Neural crest cell (in vitro differentiated cells): ENCODE results near the gene SRP14. TPM values are rescaled to one million over a fixed set of nuclear protein-coding genes. Genes with fewer than 3 reads are reported as not detected.

ENCODE experiments used
- DNase-seq: peaks from one replicate; pipeline ENCODE4 v3.0.0; 2021; ENCODE audit warnings: low read depth, mixed read lengths, low spot score
- H3K27ac Mint-ChIP-seq: one replicate; pipeline ENCODE4 v1.8.0; 2021; ENCODE audit warnings: mild to moderate bottlenecking, mixed read lengths; ENCODE audit not compliant: unreplicated experiment
- H3K27me3 Mint-ChIP-seq: 2 replicates; pipeline ENCODE4 v1.8.0; 2021; ENCODE audit warnings: low read depth, mild to moderate bottlenecking, mixed read lengths
- H3K36me3 Mint-ChIP-seq: 2 replicates; pipeline ENCODE4 v1.8.0; 2021; ENCODE audit warnings: low read depth, mild to moderate bottlenecking, mixed read lengths
- H3K4me1 Mint-ChIP-seq: 2 replicates; pipeline ENCODE4 v1.8.0; 2021; ENCODE audit warnings: mixed read lengths
- H3K4me3 Mint-ChIP-seq: one replicate; pipeline ENCODE4 v1.8.0; 2021; ENCODE audit warnings: mild to moderate bottlenecking, mixed read lengths
- H3K9me3 Mint-ChIP-seq: 2 replicates; pipeline ENCODE4 v1.8.0; 2021; ENCODE audit warnings: mixed read lengths
- total RNA-seq: library from RNA; stranded (reverse); gene quantifications from 2 replicates; pipeline ENCODE4 v1.2.1, GENCODE V29; 2021
- TF ChIP-seq, protein P1 (sequence below): fragments of 200-600 bp; sonication (generic); conservative IDR thresholded peaks from 2 replicates; pipeline ENCODE4 v1.5.0; 2021; ENCODE audit warnings: antibody characterized with exemption, mild to moderate bottlenecking

Gene SRP14
- total RNA-seq, 1 donor from 2014 or later: 229 TPM

DNA sequence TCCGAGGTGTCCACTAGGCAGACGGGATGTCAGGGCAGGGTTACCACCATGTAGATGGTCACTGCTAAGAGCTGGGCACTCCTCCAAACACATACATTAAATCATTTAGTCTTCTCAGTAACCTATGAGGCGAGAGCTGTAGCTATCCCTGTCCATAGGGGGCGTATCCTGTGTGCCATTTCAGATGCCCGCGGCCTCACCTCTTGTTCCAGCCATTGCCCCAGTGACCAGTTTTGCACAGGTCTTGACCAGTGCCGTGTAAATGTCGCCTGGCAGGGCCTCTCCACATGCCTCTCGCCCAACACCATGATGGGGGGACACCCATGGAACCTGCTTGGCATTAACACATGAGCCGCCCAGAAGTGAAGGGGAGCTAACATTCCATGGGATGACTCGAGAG, 20.8 kb upstream of the SRP14 start:
- no peak overlapping the region for H3K4me3 Mint-ChIP-seq
- peaks cover 17% of the 10 kb centered on the region for H3K4me1 Mint-ChIP-seq
- no peak for DNase-seq
- no peaks in the 10 kb centered on the region for H3K27me3 Mint-ChIP-seq
- no peaks in the 10 kb centered on the region for H3K9me3 Mint-ChIP-seq
- H3K36me3 Mint-ChIP-seq: no peaks in the 10 kb centered on the region
- no peak overlapping the region for H3K27ac Mint-ChIP-seq
- TF ChIP-seq, protein P1, sequence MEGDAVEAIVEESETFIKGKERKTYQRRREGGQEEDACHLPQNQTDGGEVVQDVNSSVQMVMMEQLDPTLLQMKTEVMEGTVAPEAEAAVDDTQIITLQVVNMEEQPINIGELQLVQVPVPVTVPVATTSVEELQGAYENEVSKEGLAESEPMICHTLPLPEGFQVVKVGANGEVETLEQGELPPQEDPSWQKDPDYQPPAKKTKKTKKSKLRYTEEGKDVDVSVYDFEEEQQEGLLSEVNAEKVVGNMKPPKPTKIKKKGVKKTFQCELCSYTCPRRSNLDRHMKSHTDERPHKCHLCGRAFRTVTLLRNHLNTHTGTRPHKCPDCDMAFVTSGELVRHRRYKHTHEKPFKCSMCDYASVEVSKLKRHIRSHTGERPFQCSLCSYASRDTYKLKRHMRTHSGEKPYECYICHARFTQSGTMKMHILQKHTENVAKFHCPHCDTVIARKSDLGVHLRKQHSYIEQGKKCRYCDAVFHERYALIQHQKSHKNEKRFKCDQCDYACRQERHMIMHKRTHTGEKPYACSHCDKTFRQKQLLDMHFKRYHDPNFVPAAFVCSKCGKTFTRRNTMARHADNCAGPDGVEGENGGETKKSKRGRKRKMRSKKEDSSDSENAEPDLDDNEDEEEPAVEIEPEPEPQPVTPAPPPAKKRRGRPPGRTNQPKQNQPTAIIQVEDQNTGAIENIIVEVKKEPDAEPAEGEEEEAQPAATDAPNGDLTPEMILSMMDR: no peak

DNA sequence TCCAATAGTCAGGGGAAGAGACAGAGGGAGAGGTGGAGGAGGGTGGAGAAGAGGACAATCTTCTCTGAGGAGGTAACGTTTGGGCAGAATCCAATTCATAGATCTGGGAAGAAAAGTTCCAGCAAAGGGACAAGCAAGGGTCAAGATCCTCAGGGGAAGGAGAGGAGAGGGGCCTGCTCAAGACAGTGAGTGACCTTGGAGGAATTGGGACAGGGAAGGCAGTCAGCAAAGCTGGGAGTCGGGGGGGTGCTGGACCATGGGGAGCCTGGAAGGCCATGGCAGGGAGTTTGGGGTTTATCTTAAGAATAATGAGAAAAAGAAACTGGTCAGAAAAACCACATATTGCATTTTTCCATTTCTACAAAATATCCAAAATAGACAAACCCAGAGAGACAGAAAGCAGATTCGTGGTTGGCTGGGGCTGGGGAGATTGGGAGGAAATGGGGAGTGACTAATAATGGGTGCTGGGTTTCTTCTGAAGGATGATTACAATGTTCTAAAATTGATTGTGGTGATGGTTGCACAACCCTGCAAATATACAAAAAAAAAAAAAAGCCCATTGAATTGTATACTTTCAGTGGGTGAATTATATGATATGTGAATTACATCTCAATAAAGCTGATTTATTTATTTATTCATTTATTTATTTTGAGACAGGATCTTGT, 19.6 kb upstream of the SRP14 start:
- DNase-seq: no peak

DNA sequence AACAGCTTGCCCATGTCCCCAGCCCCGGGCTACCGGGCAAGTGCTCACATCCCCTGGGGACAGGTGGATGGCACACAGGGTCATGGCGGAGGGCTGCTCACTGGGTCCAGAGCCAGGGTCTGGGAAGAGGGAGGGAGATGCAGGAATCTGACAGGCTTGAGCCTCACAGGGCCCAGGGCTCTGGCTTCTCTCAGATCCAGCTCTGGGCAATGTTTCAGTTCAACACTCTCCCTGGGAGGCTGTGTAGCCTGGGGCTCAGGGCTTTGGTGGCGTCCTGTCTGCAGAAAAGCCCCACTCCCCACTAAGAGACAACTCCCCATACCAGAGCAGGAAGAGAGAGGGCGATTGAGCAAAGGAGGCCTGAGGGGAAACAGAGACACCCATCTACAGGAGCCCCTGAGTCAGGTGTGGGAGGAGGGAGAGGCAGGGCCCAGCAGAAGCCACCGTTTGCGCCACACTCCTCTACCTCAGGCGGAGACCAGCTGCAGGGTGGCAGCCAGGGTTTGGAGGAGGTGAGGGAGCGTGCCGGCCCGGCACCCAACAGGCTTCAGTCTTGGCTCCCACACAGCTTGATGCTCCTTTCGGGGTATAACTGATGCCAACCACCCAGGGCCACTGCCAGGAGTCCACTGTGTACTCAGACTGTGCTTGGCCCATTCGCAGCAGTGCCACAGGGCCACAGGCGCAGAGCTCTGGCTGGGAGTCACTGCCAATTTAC, 16.8 kb upstream of the SRP14 start:
- Mint-ChIP-seq H3K27me3 (peaks cover 2% of the 10 kb centered on the region), H3K9me3 (no peaks in the 10 kb centered on the region), H3K4me3 (no peak overlapping the region), H3K36me3 (no peaks in the 10 kb centered on the region), H3K27ac (no peak overlapping the region), H3K4me1 (peaks cover 23% of the 10 kb centered on the region)
- no peak for DNase-seq
- TF ChIP-seq, protein P1: no peak

More for the DNA sequence above, 19.6 kb upstream of the SRP14 start:
- TF ChIP-seq, protein P1: no peak
- H3K36me3 Mint-ChIP-seq: no peaks in the 10 kb centered on the region
- peaks cover 15% of the 10 kb centered on the region for H3K4me1 Mint-ChIP-seq
- H3K9me3 Mint-ChIP-seq: no peaks in the 10 kb centered on the region
- H3K27ac Mint-ChIP-seq: no peak overlapping the region
- no peaks in the 10 kb centered on the region for H3K27me3 Mint-ChIP-seq
- H3K4me3 Mint-ChIP-seq: no peak overlapping the region

DNA sequence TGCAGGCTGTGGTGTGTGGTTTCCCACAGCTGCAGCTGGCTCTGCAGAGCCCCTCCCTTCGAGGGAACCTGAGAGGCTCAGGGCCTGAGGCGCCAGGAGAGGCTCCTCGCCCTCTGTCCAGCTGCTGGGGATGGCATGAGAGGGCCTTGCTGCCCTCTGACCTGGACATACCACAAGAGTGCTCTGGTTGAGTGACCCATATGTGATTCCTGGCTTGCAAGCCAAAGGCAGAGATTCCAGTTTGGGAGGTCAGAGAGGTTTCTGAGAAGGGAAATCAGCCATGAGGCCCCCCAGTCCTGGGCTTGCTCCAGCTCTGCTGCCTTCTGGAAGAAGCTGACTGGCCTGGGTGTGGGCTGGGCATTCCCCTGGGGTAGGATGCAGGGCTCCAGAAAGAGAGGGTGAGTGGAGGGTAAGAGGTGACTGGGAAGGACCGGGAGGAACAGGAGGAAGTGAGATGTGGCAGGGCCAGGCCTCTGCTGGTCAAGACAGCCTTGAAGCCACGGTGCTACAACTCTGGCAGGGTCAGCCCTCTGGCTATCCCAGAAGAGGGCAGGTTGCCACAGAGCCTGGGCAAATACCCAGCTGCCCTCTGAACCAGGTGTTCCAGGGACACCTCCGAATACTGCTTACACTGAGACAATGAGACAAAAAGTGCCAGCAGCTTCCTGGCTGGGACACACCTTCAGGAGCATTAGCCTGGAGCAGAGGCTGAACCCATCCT, 16.0 kb upstream of the SRP14 start:
- no peaks in the 10 kb centered on the region for H3K9me3 Mint-ChIP-seq
- peak overlapping the region; percentile 31 for H3K4me3 Mint-ChIP-seq
- H3K36me3 Mint-ChIP-seq: no peaks in the 10 kb centered on the region
- H3K4me1 Mint-ChIP-seq: peaks cover 26% of the 10 kb centered on the region
- DNase-seq: no peak
- peaks cover 2% of the 10 kb centered on the region for H3K27me3 Mint-ChIP-seq
- H3K27ac Mint-ChIP-seq: peak overlapping the region; percentile 81
- TF ChIP-seq, protein P1: no peak

DNA sequence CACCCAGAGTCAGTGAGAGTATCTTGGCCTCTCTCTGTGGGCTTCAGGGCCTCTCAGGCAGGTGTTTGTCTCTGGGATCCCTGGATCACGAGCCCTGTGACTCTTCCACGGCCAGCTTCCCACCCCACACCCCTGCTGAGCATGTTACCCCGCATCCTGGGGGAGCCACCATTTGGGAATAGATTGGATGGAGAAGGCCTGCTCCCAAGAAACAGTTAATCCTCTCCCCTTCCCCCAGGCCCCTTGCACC, 15.5 kb upstream of the SRP14 start:
- Mint-ChIP-seq H3K27me3 (peaks cover 2% of the 10 kb centered on the region), H3K4me1 (peaks cover 27% of the 10 kb centered on the region), H3K4me3 (no peak overlapping the region), H3K9me3 (no peaks in the 10 kb centered on the region), H3K27ac (no peak overlapping the region), H3K36me3 (no peaks in the 10 kb centered on the region)
- TF ChIP-seq, protein P1: no peak
- DNase-seq: no peak
